Thymus (tissue), 11 donors: ENCODE measurements around the gene ACAP3. TPM values are rescaled to one million over a fixed set of nuclear protein-coding genes. Genes with fewer than 3 reads are reported as not detected.

Experiments
- DNase-seq, 9 donors: peaks; one replicate each; pipeline ENCODE4 v3.0.0-alpha.2; 2013; ENCODE audit warnings: low spot score in 9 of 9, low read depth in 6 of 9, missing footprints in 1 of 9
- H3K27ac ChIP-seq, 2 donors: one replicate each; pipeline ENCODE4 v1.5.1; 2013; ENCODE audit warnings: control low read depth in 1 of 2, low read depth in 1 of 2, low read length in 1 of 2, mild to moderate bottlenecking in 1 of 2, moderate library complexity in 1 of 2
- H3K27me3 ChIP-seq, 2 donors: one replicate each; pipeline ENCODE4 v1.5.1; 2013; ENCODE audit warnings: low read length in 1 of 2; ENCODE audit not compliant: control insufficient read depth in 2 of 2, insufficient read depth in 1 of 2
- H3K36me3 ChIP-seq, 2 donors: one replicate each; pipeline ENCODE4 v1.5.1; 2013; ENCODE audit warnings: low read length in 1 of 2, mild to moderate bottlenecking in 1 of 2, moderate library complexity in 1 of 2; ENCODE audit not compliant: control insufficient read depth in 2 of 2, insufficient read depth in 2 of 2
- H3K4me1 ChIP-seq, 2 donors: one replicate each; pipeline ENCODE4 v1.5.1; 2013; ENCODE audit warnings: low read length in 2 of 2; ENCODE audit not compliant: control insufficient read depth in 2 of 2, insufficient read depth in 2 of 2
- H3K4me3 ChIP-seq, 2 donors: one replicate each; pipeline ENCODE4 v1.5.1; 2013; ENCODE audit warnings: low read length in 2 of 2, control low read depth in 1 of 2, mild to moderate bottlenecking in 1 of 2
- H3K9me3 ChIP-seq, 2 donors: one replicate each; pipeline ENCODE4 v1.5.1; 2013; ENCODE audit warnings: low read length in 1 of 2, mild to moderate bottlenecking in 1 of 2; ENCODE audit not compliant: control insufficient read depth in 2 of 2, insufficient read depth in 1 of 2
- WGBS: extraction: QIAGEN DNeasy Blood & Tissue Kit; methylation state at CpG from one replicate; pipeline ENCODE4 v1.1.7; 2013; 5-methylcytosine and 5-hydroxymethylcytosine counted together
- polyA plus RNA-seq: library from polyadenylated mRNA; stranded (reverse); fragments of 200-250 nt; gene quantifications from one replicate; pipeline ENCODE4 v1.2.3, GENCODE V29; 2013
- total RNA-seq: library from RNA; stranded (reverse); fragments of 120-200 nt; gene quantifications from one replicate; pipeline ENCODE4 v1.2.4, GENCODE V29; 2013
- donor health status: healthy.

Gene ACAP3
- total and polyA plus RNA-seq, 2 donors = 15.5 to 58.8 TPM

DNA sequence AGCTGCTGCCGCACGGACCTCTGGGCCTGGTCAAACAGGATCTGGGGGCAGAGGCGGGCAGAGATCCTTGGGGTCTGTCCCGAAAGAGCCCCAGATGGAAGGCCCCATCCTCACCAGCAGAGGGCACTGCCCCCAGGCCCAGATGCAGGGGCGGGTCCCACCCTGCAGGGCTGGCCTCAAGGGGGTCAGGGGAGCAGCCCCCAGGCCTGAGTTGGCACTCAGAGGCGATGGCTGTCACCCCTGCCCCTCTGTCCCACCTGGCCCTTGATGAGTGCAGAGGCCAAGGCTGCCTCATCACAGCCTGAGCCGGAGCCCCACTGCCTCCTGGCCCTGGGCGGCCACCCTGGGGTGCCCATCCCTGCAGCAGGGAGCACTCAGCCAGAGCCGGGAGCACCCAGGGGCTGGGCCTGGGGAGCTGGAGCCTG, 5.7 kb downstream of the ACAP3 start:
- H3K9me3 ChIP-seq = peaks cover 0 to 10% of the 10 kb centered on the region in 2 donors
- H3K4me3 ChIP-seq = no peak overlapping the region
- H3K4me1 ChIP-seq = peaks cover 17 to 28% of the 10 kb centered on the region in 2 donors
- no peak overlapping the region for H3K27ac ChIP-seq
- WGBS = 97% methylated on average over 9 of the region's 9 CpGs
- H3K27me3 ChIP-seq = no peaks in the 10 kb centered on the region
- no peak for DNase-seq
- H3K36me3 ChIP-seq = peaks cover 2 to 6% of the 10 kb centered on the region in 2 donors

DNA sequence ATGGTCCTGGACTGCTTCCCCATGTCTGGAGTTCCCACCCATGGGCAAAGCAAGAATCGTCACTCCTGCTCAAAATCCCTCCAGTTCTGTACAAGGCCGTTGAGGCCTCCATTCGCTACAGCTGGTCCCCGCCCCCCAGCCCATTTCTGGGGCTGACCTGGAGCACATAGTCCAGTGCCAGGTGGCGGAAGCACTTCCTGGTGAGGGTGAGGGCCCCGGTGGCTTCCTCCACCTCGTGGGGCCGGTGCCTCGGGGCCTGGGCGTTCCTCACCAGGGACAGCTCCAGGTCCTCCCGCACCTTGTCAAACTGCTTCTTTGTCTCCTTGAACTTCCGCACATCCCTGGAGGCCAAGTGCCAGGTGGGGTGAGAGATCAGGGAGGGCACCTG, 7.4 kb downstream of the ACAP3 start:
- Histone ChIP-seq H3K36me3 (peaks cover 4 to 21% of the 10 kb centered on the region in 2 donors), H3K4me3 (no peak overlapping the region), H3K27ac (no peak overlapping the region), H3K9me3 (peaks cover 0 to 8% of the 10 kb centered on the region in 2 donors), H3K27me3 (no peaks in the 10 kb centered on the region), H3K4me1 (peaks cover 11% of the 10 kb centered on the region in 2 donors)
- 96% methylated on average over 12 of the region's 12 CpGs for WGBS
- DNase-seq = no peak

DNA sequence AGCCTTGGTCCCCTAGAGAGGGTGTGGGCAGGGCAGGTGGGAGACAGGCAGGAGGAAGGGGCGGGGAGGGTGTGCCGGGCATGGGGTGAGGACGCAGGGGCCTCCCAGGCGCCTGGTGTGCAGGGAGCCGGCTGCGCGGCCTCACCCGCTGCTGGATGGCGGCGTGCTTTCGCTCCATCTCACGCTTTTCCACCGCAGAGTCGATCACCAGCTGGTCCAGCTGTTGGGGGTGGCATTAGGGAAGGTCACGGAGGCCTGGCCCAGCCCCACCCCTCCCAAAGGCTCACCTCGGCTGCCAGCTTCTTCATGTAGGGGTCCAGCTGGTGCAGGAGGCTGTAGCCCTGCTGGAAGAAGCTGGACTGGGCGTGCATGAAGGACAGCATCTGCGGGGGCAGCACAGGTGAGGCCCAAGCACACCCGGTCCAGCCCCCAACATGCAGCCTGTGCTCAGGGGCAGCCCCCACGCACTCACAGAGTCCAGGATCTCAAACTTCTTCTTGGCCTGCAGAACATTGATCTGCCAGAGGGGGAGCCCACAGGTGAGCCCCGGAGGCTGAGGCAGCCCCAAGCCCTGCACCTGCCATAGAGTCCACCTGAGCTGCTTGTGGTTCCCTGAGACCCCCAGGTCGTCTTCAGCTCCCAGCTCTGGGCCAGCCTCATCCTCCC, 7.9 kb downstream of the ACAP3 start:
- H3K27me3 ChIP-seq = no peaks in the 10 kb centered on the region
- peaks cover 4 to 25% of the 10 kb centered on the region in 2 donors for H3K36me3 ChIP-seq
- DNase-seq = peak in 1 of 9 donors; percentile 27
- no peak overlapping the region for H3K27ac ChIP-seq
- peaks cover 0 to 7% of the 10 kb centered on the region in 2 donors for H3K9me3 ChIP-seq
- no peak overlapping the region for H3K4me3 ChIP-seq
- 95% methylated on average over 22 of the region's 22 CpGs for WGBS
- peaks cover 6% of the 10 kb centered on the region in 2 donors for H3K4me1 ChIP-seq

DNA sequence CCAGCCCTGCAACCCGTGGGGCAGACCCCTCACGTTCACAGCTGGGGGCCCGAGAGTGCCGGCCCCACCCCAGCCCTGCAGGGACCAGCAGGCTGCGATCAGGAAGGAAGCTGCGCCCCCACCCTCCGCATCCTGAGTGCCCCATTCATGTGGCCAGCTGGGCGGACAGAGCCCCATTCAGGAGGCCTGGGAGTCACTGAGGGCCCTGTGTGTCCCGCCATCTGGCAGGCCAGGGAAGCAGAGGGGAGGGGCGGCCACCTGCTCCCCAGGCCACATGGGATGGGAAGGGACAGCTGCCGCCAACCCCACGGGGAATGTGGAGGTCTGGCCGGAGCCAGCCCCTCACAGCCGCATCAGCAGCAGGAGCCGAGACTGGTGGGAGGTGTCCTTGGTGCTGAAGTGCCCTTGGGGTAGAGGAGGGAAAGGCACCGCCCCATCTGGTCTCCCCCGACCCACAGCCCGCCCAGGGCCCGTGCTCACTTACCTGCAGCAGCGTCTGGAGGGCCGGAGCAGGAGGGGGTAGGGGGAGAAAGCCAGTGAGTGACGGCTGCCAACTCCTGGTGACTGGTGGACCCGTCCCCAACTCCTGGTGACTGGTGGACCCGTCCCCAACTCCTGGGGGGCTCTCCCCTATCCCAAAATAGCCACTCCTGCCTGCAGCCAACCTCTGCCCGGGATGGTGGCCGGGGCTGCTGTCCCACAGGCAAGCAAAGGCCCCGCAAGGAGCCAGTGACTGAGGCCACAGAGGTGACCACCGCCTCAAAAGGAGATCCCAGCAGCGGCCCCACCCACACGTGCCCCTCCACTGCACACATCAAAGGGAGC, 8.7 kb downstream of the ACAP3 start:
- WGBS = 91% methylated on average over 30 of the region's 30 CpGs
- DNase-seq = peak in 1 of 9 donors; percentile 52
- Histone ChIP-seq H3K27ac (no peak overlapping the region), H3K4me3 (no peak overlapping the region), H3K27me3 (no peaks in the 10 kb centered on the region), H3K4me1 (no peaks in the 10 kb centered on the region), H3K9me3 (peaks cover 0 to 7% of the 10 kb centered on the region in 2 donors), H3K36me3 (peaks cover 5 to 31% of the 10 kb centered on the region in 2 donors)

DNA sequence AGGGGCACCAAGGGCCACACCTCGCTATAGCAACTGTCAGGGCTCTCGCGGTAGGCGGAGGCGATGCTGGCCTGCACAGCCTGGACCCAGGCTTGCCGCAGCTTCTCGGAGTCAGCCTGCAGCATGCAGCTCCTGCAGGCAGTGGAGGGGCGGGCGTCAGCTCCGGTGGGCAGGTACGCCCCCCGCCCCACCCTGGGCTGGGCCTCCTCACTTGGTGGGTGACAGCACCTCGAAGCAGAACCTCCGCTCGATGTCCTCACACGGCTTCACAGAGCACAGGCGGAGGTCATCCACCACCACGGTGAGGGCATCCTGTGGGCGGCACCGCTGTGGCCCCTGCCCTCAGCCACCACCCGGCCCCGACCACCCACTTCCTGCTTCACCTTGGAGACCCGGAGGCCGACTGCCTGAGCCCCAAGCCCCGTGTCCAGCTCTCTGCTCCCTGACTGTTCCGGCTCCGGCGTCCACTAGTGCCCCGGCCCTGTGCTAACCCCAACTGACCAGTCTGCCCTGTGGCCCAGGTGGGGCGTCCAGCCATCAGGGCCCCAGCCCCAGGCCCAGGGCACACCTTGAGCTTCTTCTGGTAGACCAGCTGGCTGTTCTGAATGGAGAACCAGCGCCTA, 9.8 kb downstream of the ACAP3 start:
- H3K4me3 ChIP-seq = no peak overlapping the region
- 97% methylated on average over 31 of the region's 31 CpGs for WGBS
- peaks cover 6 to 43% of the 10 kb centered on the region in 2 donors for H3K36me3 ChIP-seq

DNA sequence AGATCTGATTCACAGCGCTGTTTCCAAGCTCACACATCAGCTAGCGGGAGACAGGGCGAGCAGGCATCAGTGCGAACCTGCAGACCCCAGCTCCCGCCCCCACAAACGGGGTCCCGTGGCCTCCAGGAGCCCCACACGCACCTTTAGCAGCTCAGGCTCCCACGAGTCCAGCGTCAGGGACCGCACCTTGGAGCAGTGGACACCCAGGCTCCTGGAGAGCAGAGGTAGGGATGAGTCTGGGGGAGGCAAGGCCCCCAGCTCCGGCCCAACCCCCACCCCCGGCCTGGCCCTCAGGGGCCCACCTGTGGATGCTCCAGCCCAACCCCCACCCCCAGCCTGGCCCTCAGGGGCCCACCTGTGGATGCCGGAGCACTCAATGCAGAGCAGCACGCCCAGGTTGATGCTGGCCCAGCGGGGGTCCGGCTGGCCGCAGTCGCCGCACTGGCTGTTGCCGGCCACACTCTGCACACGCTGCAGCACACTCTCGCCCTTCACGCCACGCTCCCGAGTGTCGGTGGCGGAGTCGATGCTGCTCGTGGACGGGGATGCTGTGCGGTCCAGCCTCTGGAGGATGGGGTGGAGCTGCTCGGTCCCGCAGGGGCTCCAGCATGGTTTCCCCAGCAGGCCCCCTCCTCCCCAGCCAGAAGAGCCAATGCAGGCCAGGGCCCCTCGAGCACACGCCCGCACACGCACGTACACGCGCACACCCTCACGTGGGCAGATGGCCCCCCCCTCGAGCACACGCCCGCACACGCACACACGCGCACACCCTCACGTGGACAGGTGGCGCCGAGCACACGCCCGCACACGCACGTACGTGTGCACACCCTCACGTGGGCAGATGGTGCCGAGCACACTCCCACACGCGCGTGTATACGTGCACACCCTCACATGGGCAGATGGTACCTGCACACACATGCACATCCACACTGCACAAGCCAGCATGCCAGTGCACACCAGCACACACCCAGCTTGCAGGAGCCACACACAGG, 11.4 kb downstream of the ACAP3 start:
- Histone ChIP-seq H3K27me3 (no peaks in the 10 kb centered on the region), H3K4me1 (no peaks in the 10 kb centered on the region), H3K9me3 (peaks cover 0 to 7% of the 10 kb centered on the region in 2 donors), H3K27ac (no peak overlapping the region), H3K4me3 (no peak overlapping the region), H3K36me3 (peaks cover 6 to 47% of the 10 kb centered on the region in 2 donors)
- DNase-seq = no peak
- 96% methylated on average over 62 of the region's 62 CpGs for WGBS

More for the DNA sequence above, 9.8 kb downstream of the ACAP3 start:
- DNase-seq = no peak
- Histone ChIP-seq H3K9me3 (peaks cover 0 to 7% of the 10 kb centered on the region in 2 donors), H3K27ac (no peak overlapping the region), H3K27me3 (no peaks in the 10 kb centered on the region), H3K4me1 (no peaks in the 10 kb centered on the region)

DNA sequence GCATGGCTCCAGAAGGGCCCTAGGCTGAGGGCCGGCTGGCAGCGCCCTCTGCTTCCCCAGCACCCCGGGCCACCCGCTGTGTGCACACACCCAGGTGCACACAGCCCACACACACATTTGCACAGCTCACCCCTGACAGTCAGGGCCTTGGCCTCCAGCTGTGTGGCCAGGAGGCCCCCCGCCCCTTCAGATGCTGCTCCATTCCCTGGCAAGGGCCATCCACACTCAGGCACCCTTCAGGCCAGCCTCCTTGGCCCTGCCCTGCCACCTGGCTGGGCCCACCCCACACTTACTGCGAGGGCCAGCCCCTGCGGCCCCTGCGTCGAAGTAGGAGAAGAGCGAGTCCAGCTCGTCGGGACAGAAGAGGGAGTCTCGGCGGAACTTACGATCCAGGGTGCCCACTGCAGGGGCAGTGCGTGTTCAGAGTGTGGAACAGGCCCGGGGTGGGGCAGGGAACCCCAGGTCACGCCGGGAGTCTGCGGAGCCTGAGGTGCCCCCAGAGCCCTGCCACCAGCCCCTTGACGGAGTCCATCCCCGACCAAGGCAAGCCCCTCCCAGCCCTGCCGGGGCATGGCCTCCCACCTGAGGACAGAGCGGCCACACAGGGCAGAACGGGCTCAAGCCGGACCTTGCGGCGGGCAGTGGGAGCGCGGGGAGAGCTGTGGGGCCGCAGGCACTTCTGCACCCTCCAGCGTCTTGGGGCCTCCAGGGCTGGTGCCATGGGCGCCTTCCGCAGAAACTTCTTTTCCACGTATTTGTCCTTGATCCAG, 12.4 kb downstream of the ACAP3 start:
- DNase-seq = no peak
- Histone ChIP-seq H3K9me3 (peaks cover 0 to 5% of the 10 kb centered on the region in 2 donors), H3K36me3 (peaks cover 6 to 47% of the 10 kb centered on the region in 2 donors), H3K4me1 (no peaks in the 10 kb centered on the region), H3K27ac (no peak overlapping the region), H3K4me3 (no peak overlapping the region), H3K27me3 (no peaks in the 10 kb centered on the region)
- WGBS = 97% methylated on average over 35 of the region's 35 CpGs
